CMK (cell line): ENCODE results near the gene RAD21L1.
"Not testable (repeated sequence)": the region's sequence is repeated elsewhere in the genome, so short reads cannot be mapped to it uniquely, and the experiment has no call there.

Experiments used
- DNase-seq: peaks from one replicate; pipeline ENCODE4 v3.0.0-alpha.2; 2010; ENCODE audit warnings: low read depth

RAD21L1 gene

GRCh38 chr20:1229541-1229940, 3.7 kb downstream of the RAD21L1 start:
- DNase-seq, result no peak

GRCh38 chr20:1232286-1233111, 6.7 kb downstream of the RAD21L1 start:
- no peak for DNase-seq

- DNase-seq, result no peak
Measured at GRCh38 chr20:1240549-1240948, 14.7 kb downstream of the RAD21L1 start.

- no peak for DNase-seq
Measured at GRCh38 chr20:1241456-1241855, 15.6 kb downstream of the RAD21L1 start.

- DNase-seq, result no peak
Measured at GRCh38 chr20:1242099-1242498, 16.3 kb downstream of the RAD21L1 start.

GRCh38 chr20:1242530-1242929, 16.7 kb downstream of the RAD21L1 start:
- no peak for DNase-seq

GRCh38 chr20:1245578-1245977, 19.7 kb downstream of the RAD21L1 start:
- DNase-seq, result no peak

GRCh38 chr20:1247689-1248088, 21.8 kb downstream of the RAD21L1 start:
- no peak for DNase-seq

GRCh38 chr20:1250282-1250681, 24.4 kb downstream of the RAD21L1 start:
- DNase-seq, result not testable (repeated sequence)

- no peak for DNase-seq
Measured at GRCh38 chr20:1252416-1252815, 26.6 kb downstream of the RAD21L1 start.

- DNase-seq, result no peak
Measured at GRCh38 chr20:1254254-1254653, 28.4 kb downstream of the RAD21L1 start.

GRCh38 chr20:1255675-1256074, 29.8 kb downstream of the RAD21L1 start:
- DNase-seq, result peak; percentile 49

GRCh38 chr20:1263853-1264252, 38.0 kb downstream of the RAD21L1 start:
- DNase-seq, result peak; percentile 25

- DNase-seq, result no peak
Measured at GRCh38 chr20:1264727-1265126, 38.9 kb downstream of the RAD21L1 start.

GRCh38 chr20:1265226-1265915, 39.5 kb downstream of the RAD21L1 start:
- no peak for DNase-seq

- no peak for DNase-seq
Measured at GRCh38 chr20:1265916-1266166, 40.0 kb downstream of the RAD21L1 start.

GRCh38 chr20:1266167-1266973, 40.5 kb downstream of the RAD21L1 start, which contains the start of gene SNPH:
Gene SNPH (plus strand): TSS chr20:1266294. CDS start chr20:1296240, 29,946 bp downstream.
- no peak for DNase-seq

- no peak for DNase-seq
Measured at GRCh38 chr20:1267161-1267560, 41.3 kb downstream of the RAD21L1 start.

GRCh38 chr20:1267809-1268374, 42.0 kb downstream of the RAD21L1 start:
- DNase-seq, result no peak

GRCh38 chr20:1269235-1269634, 43.4 kb downstream of the RAD21L1 start:
- no peak for DNase-seq

GRCh38 chr20:1269850-1270249, 44.0 kb downstream of the RAD21L1 start:
- no peak for DNase-seq

- DNase-seq, result no peak
Measured at GRCh38 chr20:1272368-1273100, 46.7 kb downstream of the RAD21L1 start.
